GM10248 (cell line): ENCODE data around the gene ABLIM1.

Source experiments
- CTCF ChIA-PET: fragments of 300-600 bp; sonication (Branson Sonifier 250); formaldehyde crosslinking; extraction: SDS; loops from one replicate; lab custom pipeline; 2021; ENCODE audit warnings: antibody characterized with exemption; lab: Yijun Ruan, JAX
- POLR2A ChIA-PET: fragments of 350-650 bp; sonication (Branson Sonifier 250); formaldehyde crosslinking; extraction: SDS; loops from one replicate; lab custom pipeline; 2020; ENCODE audit warnings: antibody characterized with exemption; lab: Yijun Ruan, JAX
- DNase-seq: peaks from one replicate; pipeline ENCODE4 v3.0.0; 2012; ENCODE audit errors: extremely low spot score
- TF ChIP-seq, protein P1 (sequence below): IDR thresholded peaks from 2 replicates; pipeline ENCODE4 v1.5.1; 2012; ENCODE audit warnings: mild to moderate bottlenecking, low read depth; ENCODE audit errors: extremely low read depth, missing control alignments, control extremely low read depth

Gene ABLIM1

DNA sequence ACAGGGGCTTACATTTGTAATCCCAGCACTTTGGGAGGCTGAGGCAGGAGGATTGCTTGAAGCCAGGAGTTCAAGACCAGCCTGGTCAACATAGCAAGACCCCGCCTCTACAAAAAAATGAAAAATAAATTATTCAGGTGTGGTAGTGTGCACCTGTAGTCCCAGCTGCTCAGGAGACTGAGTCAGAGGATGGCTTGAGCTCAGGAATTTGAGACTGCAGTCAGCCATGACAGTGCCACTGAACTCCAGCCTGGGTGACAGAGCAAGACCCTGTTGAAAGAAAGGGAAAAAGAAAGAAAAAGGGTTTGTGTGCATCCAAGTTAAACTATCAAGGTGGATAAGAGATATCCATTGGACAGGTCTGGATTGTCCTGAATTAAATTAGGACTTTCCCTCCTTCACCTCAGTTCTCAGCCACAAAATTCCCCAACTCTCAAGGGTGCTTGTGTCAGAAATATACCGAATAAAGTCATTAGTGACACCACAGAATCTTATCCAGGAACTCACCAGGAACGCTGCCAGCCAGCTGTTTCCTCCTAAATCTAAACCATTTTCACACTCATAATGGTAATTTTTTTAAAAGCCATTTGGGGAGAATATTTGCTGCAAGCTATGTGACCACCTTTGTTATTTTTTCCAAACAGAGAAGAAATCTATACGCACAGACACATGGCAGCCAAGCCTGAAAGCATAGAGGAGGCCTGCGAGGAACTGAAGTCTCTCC is 265.8 kb downstream of the ABLIM1 start:
- ChIA-PET CTCF (interaction anchor here (1.2 to 3.7 kb wide), 5 partner anchors 14 to 88 kb away, joined by 3 to 12 read pairs (median 3); no protein-coding TSS in a partner anchor), POLR2A (no interaction called here)
- DNase-seq = no peak
- TF ChIP-seq, protein P1, sequence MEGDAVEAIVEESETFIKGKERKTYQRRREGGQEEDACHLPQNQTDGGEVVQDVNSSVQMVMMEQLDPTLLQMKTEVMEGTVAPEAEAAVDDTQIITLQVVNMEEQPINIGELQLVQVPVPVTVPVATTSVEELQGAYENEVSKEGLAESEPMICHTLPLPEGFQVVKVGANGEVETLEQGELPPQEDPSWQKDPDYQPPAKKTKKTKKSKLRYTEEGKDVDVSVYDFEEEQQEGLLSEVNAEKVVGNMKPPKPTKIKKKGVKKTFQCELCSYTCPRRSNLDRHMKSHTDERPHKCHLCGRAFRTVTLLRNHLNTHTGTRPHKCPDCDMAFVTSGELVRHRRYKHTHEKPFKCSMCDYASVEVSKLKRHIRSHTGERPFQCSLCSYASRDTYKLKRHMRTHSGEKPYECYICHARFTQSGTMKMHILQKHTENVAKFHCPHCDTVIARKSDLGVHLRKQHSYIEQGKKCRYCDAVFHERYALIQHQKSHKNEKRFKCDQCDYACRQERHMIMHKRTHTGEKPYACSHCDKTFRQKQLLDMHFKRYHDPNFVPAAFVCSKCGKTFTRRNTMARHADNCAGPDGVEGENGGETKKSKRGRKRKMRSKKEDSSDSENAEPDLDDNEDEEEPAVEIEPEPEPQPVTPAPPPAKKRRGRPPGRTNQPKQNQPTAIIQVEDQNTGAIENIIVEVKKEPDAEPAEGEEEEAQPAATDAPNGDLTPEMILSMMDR = no peak

DNA sequence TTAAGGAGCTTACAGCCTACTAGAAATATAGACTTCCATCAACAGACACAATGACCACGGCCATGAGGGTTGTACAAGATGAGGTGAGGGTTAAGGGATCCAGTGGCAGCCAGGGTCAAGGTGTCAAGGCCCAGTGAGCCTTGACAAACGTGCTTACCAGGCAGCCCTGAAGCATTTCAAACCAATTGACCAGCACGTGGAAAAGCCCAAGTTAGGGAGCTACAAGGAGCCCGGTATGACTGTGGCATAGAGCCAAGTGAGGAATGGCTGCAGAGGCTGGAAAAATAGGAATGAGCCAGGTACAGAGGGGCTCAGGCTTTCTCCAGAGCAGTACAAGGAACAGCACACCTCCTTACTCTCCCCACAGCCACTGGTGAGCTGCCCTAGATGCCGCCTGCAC is 266.5 kb downstream of the ABLIM1 start:
- ChIA-PET POLR2A (no interaction called here), CTCF (interaction anchor here (1.2 to 3.7 kb wide), 5 partner anchors 13 to 87 kb away, joined by 3 to 12 read pairs (median 3); no protein-coding TSS in a partner anchor)
- TF ChIP-seq, protein P1 = no peak
- no peak for DNase-seq

DNA sequence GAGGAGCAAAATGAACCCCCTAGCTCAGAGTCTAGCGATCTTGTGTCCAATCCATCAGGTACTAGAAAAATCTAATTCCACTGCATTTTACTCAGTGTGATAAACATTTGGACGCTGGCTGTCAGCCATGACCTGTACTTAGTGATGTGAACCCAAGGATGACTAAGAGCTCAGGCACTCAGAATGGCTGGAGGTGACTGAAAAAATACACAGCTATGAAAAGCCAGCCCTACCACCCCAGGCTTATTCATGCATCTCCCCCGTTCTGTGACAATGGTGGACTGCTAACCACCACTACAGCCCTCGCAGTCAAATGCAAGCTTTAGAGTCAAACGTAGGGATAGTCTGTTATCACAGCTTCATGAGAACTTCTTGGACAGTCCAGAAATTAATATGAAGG is 268.6 kb downstream of the ABLIM1 start:
- no peak for DNase-seq
- TF ChIP-seq, protein P1 = no peak

DNA sequence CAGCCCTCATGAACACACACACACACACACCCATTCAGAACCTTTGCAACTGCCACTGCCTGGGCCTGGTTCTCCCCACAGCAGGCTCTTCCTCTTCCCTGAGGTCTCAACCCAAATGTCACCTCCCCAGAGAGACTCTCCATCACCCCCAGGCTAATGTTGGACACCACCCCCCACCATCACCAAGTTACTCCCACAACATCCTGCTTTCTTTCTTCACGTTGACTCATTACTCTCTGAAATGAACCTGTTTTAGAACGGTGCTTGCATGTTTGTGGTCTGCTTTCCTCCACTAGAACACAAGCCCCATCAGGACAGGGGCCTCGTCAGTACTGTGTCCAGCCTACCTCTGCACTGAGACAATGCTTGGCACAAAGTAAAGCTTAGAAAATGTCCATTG is 269.8 kb downstream of the ABLIM1 start:
- DNase-seq = peak; percentile 63
- TF ChIP-seq, protein P1 = no peak
- ChIA-PET POLR2A (no interaction called here), CTCF (interaction anchor here (1.0 to 4.3 kb wide), 9 partner anchors 9 to 84 kb away, joined by 3 to 23 read pairs (median 7); no protein-coding TSS in a partner anchor)

More for the DNA sequence above, 268.6 kb downstream of the ABLIM1 start:
- ChIA-PET CTCF (interaction anchor here (1.0 to 4.0 kb wide), 8 partner anchors 8 to 85 kb away, joined by 3 to 19 read pairs (median 5); no protein-coding TSS in a partner anchor), POLR2A (no interaction called here)

DNA sequence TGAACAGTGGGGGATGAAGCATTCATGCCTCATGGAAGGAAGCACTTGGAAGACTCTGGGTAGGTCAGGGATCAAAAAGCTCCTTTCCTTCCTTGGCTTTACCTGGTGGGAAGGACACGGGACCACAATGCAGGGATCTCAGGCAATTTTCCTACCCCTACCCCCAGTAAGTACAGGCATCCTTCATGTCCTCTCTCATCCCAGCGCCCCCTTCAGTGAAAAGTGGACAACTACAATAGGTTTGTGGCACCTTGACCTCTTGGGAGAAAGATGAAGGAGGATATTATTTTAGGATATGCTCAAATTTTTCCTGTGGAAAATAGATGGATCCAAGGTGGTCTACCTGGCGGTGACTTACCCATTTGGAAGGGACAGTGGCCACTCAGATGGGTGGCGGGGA is 270.3 kb downstream of the ABLIM1 start:
- ChIA-PET POLR2A (interaction anchor here (0.8 kb wide), 1 partner anchor 16 kb away, joined by 3 read pairs; no protein-coding TSS in a partner anchor), CTCF (interaction anchor here (0.8 to 4.3 kb wide), 10 partner anchors 9 to 51 kb away, joined by 3 to 23 read pairs (median 4); no protein-coding TSS in a partner anchor)
- no peak for DNase-seq
- TF ChIP-seq, protein P1 = no peak

DNA sequence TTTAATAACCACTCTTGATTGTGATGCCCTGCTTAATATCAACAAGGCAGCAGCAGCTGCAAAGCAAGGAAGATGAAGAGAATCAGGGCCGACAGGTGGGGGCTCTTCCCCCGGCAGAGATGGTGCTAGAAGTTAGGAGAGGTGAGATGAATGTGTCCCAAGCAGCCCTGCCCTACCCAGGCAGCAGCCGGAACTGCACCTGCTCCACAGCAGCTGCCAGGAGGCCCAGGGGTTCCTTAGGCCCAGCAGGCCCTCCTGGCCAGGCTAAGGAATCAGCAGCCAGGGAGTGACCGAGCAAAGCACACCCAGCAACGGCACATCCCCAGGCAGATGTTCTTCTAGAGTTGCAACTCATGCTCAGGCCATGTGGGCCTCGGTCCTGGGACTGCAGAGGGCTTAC is 271.6 kb downstream of the ABLIM1 start:
- CTCF ChIA-PET = interaction anchor here (1.4 to 4.3 kb wide), 5 partner anchors 8 to 23 kb away, joined by 3 to 23 read pairs (median 4); no protein-coding TSS in a partner anchor
- DNase-seq = no peak
- TF ChIP-seq, protein P1 = no peak
- POLR2A ChIA-PET = no interaction called here
